ENCODE data around the gene PARP16.
A peak's percentile ranks its signal among the peaks of the same experiment; 100 is the strongest.

PARP16 gene

GRCh38 chr15:65258375-65259262 is 28.1 kb downstream of the PARP16 start:
- H3K27ac ChIP-seq (ENCODE audit: extremely low read depth, low read depth, low read length): no peak overlapping the region
- no peaks in the 10 kb centered on the region for H3K4me1 ChIP-seq (ENCODE audit: control insufficient read depth, insufficient read depth, low read length)
- H3K4me3 ChIP-seq (ENCODE audit: low read depth, low read length): no peak overlapping the region
- no peak for TF ChIP-seq ZNF837 (tag by site-specific recombination; IDR thresholded peaks at IDR 0.05)
- TF ChIP-seq FEZF1 (tag by site-specific recombination; IDR thresholded peaks at IDR 0.05): peak; percentile 70
- 0 out of 2 replicates have a peak, but pooled peaks have one; percentile 33 for TF ChIP-seq ZIC2 (tag by site-specific recombination; IDR thresholded peaks at IDR 0.05)
- 0 out of 2 replicates have a peak, but pooled peaks have one; percentile 27 for TF ChIP-seq SP7 (tag by site-specific recombination; IDR thresholded peaks at IDR 0.05)
- no peaks in the 10 kb centered on the region for H3K9me3 ChIP-seq (ENCODE audit: control insufficient read depth, insufficient read depth, low read depth, low read length)
- CTCF ChIA-PET: interaction anchor here (0.5 to 1.3 kb wide), 4 partner anchors 13 to 619 kb away, joined by 3 to 7 read pairs (median 4); no protein-coding TSS in a partner anchor
- peaks cover 18 to 43% of the 10 kb centered on the region in 2 experiments for H3K36me3 ChIP-seq (ENCODE audit: control insufficient read depth in 2 of 2, insufficient read depth in 1 of 2, low read length in 2 of 2)
- POLR2A ChIA-PET: no interaction called here

- H3K4me1 ChIP-seq (ENCODE audit: control insufficient read depth, insufficient read depth, low read length): no peaks in the 10 kb centered on the region
- no peaks in the 10 kb centered on the region for H3K9me3 ChIP-seq (ENCODE audit: control insufficient read depth, insufficient read depth, low read depth, low read length)
- TF ChIP-seq ZNF404 (tag by site-specific recombination; IDR thresholded peaks at IDR 0.05) (no peak), TCF7L2 (IDR thresholded peaks at IDR 0.05; ENCODE audit: borderline replicate concordance, low read depth, low read length) (no peak)
- peaks cover 9 to 24% of the 10 kb centered on the region in 2 experiments for H3K36me3 ChIP-seq (ENCODE audit: control insufficient read depth in 2 of 2, insufficient read depth in 1 of 2, low read length in 2 of 2)
- no peak overlapping the region for H3K4me3 ChIP-seq (ENCODE audit: low read depth, low read length)
- CTCF ChIA-PET: interaction anchor here (0.6 to 1.1 kb wide), 2 partner anchors 14 to 30 kb away, joined by 3 read pairs; no protein-coding TSS in a partner anchor
- POLR2A ChIA-PET: no interaction called here
- no peak overlapping the region for H3K27ac ChIP-seq (ENCODE audit: extremely low read depth, low read depth, low read length)
These were observed 31.1 kb downstream of the PARP16 start for GRCh38 chr15:65255486-65256140.

- POLR2A ChIA-PET: no interaction called here
- H3K4me1 ChIP-seq (ENCODE audit: control insufficient read depth, insufficient read depth, low read length): no peaks in the 10 kb centered on the region
- TF ChIP-seq HIC1 (tag by site-specific recombination; IDR thresholded peaks at IDR 0.05) (no peak), ZNF24 (tag by site-specific recombination; IDR thresholded peaks at IDR 0.05) (no peak), ZNF426 (tag by site-specific recombination; IDR thresholded peaks at IDR 0.05) (no peak), MYNN (tag by site-specific recombination; IDR thresholded peaks at IDR 0.05; ENCODE audit: borderline replicate concordance) (no peak), ZNF837 (tag by site-specific recombination; IDR thresholded peaks at IDR 0.05) (no peak), PRDM1 (tag by site-specific recombination; IDR thresholded peaks at IDR 0.05) (peak; percentile 56; the same call in 1 of the 2 replicates), ZXDB (tag by site-specific recombination; IDR thresholded peaks at IDR 0.05) (no peak)
- no peak overlapping the region for H3K27ac ChIP-seq (ENCODE audit: extremely low read depth, low read depth, low read length)
- H3K36me3 ChIP-seq (ENCODE audit: control insufficient read depth in 2 of 2, insufficient read depth in 1 of 2, low read length in 2 of 2): peaks cover 9 to 16% of the 10 kb centered on the region in 2 experiments
- no peak overlapping the region for H3K4me3 ChIP-seq (ENCODE audit: low read depth, low read length)
- no peaks in the 10 kb centered on the region for H3K9me3 ChIP-seq (ENCODE audit: control insufficient read depth, insufficient read depth, low read depth, low read length)
- CTCF ChIA-PET: interaction anchor here (1.1 kb wide), 1 partner anchor 15 kb away, joined by 3 read pairs; no protein-coding TSS in a partner anchor
These were observed 31.9 kb downstream of the PARP16 start for GRCh38 chr15:65254758-65255157.

GRCh38 chr15:65254356-65254755 is 32.3 kb downstream of the PARP16 start:
- ChIA-PET POLR2A (no interaction called here), CTCF (interaction anchor here (1.1 kb wide), 1 partner anchor 15 kb away, joined by 3 read pairs; no protein-coding TSS in a partner anchor)
- no peaks in the 10 kb centered on the region for H3K4me1 ChIP-seq (ENCODE audit: control insufficient read depth, insufficient read depth, low read length)
- TF ChIP-seq ZNF223 (tag by site-specific recombination; IDR thresholded peaks at IDR 0.05) (no peak), IKZF3 (tag by site-specific recombination; IDR thresholded peaks at IDR 0.05) (no peak), ZNF776 (tag by site-specific recombination; IDR thresholded peaks at IDR 0.05; ENCODE audit: borderline replicate concordance) (no peak), ZNF473 (tag by site-specific recombination; IDR thresholded peaks at IDR 0.05) (no peak), ZNF138 (tag by site-specific recombination; IDR thresholded peaks at IDR 0.05; ENCODE audit: borderline replicate concordance) (no peak), PRDM1 (tag by site-specific recombination; IDR thresholded peaks at IDR 0.05) (no peak), KLF1 (tag by site-specific recombination; IDR thresholded peaks at IDR 0.05) (0 out of 2 replicates have a peak, but pooled peaks have one; percentile 9), ZNF398 (tag by site-specific recombination; IDR thresholded peaks at IDR 0.05) (peak; percentile 86)
- H3K4me3 ChIP-seq (ENCODE audit: low read depth, low read length): no peak overlapping the region
- no peak overlapping the region for H3K27ac ChIP-seq (ENCODE audit: extremely low read depth, low read depth, low read length)
- no peaks in the 10 kb centered on the region for H3K9me3 ChIP-seq (ENCODE audit: control insufficient read depth, insufficient read depth, low read depth, low read length)
- peaks cover 9 to 12% of the 10 kb centered on the region in 2 experiments for H3K36me3 ChIP-seq (ENCODE audit: control insufficient read depth in 2 of 2, insufficient read depth in 1 of 2, low read length in 2 of 2)
